Heart left ventricle (tissue), 13 donors: Measurements from ENCODE around the gene SEC61B.

Source experiments
- POLR2A ChIP-seq, 2 donors: fragments of 450-650 bp; IDR thresholded peaks; one replicate each; pipeline ENCODE4 v1.6.1; 2017; ENCODE audit warnings: antibody characterized with exemption in 2 of 2, mild to moderate bottlenecking in 2 of 2, moderate library complexity in 2 of 2
- TF ChIP-seq, protein P1 (sequence below), 12 donors: fragments of 200-600 bp; sonication (generic) in 4 of 12; IDR thresholded peaks; one replicate each; pipeline versions ENCODE4 v1.5.0 to v1.8.0; 2018 to 2022; ENCODE audit warnings: antibody characterized with exemption in 12 of 12, mild to moderate bottlenecking in 5 of 12
- donor health status: ischemic (EF 13 %, LVEDD 7.1; RV severe dilation, severe dysfunction).
- donor health status: DM: no; HTN: yes; CAD: no.
- donor health status: DM: no; HTN: no; CAD: no.
- donor health status: ischemic (EF 25% LVEDD 6.9; RV normal size, moderate dysfunction).
- donor health status: ischemic (EF 25% LVEDD 5.7; RV mildly dilated, moderate dysfunction).
- donor health status: ischemic (EF 35%, LVEDD 5.7; RV mildly dilated, moderate dysfunction).
- donor health status: nonischemic (EF 11% LVEDD 7.7; RV severe dilation, severe dysfunction).
- donor health status: DM: yes; HTN: yes; CAD: no.
- donor health status: PGD.
- donor health status: ischemic (EF 29% LVEDD 5.4; RV normal size, mild dysfunction).
- donor health status: nonischemic (EF 23%, LVEDD 6.1; RV moderate dilation, normal function).

- no peak for TF ChIP-seq POLR2A (IDR thresholded peaks at IDR 0.05)
- TF ChIP-seq, protein P1, sequence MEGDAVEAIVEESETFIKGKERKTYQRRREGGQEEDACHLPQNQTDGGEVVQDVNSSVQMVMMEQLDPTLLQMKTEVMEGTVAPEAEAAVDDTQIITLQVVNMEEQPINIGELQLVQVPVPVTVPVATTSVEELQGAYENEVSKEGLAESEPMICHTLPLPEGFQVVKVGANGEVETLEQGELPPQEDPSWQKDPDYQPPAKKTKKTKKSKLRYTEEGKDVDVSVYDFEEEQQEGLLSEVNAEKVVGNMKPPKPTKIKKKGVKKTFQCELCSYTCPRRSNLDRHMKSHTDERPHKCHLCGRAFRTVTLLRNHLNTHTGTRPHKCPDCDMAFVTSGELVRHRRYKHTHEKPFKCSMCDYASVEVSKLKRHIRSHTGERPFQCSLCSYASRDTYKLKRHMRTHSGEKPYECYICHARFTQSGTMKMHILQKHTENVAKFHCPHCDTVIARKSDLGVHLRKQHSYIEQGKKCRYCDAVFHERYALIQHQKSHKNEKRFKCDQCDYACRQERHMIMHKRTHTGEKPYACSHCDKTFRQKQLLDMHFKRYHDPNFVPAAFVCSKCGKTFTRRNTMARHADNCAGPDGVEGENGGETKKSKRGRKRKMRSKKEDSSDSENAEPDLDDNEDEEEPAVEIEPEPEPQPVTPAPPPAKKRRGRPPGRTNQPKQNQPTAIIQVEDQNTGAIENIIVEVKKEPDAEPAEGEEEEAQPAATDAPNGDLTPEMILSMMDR (IDR thresholded peaks at IDR 0.05) = no peak
Measured at GRCh38 chr9:99272836-99273235, 50.8 kb downstream of the SEC61B start.
